GM12875 (cell line): Measurements from ENCODE around the gene TARBP2.

Experiments used
- H3K4me3 ChIP-seq: one replicate; pipeline ENCODE4 v1.5.1; 2011; ENCODE audit warnings: low read depth, low read length, control low read depth
- CTCF ChIP-seq: IDR thresholded peaks from 2 replicates; pipeline ENCODE4 v1.5.1; 2011; ENCODE audit warnings: low read depth, mild to moderate bottlenecking, control low read depth, inconsistent platforms, low read length, moderate library complexity, borderline replicate concordance; ENCODE audit not compliant: insufficient read depth

The TARBP2 gene

GRCh38 chr12:53464685-53465418 lies 36.2 kb upstream of the TARBP2 start:
- H3K4me3 ChIP-seq, result no peak overlapping the region
- TF ChIP-seq CTCF, result no peak

GRCh38 chr12:53465679-53466078 lies 35.4 kb upstream of the TARBP2 start:
- H3K4me3 ChIP-seq, result no peak overlapping the region
- TF ChIP-seq CTCF, result no peak

GRCh38 chr12:53466640-53467039 lies 34.4 kb upstream of the TARBP2 start:
- TF ChIP-seq CTCF, result no peak
- H3K4me3 ChIP-seq, result no peak overlapping the region

- no peak overlapping the region for H3K4me3 ChIP-seq
- TF ChIP-seq CTCF, result no peak
Observed at GRCh38 chr12:53467082-53467481, 34.0 kb upstream of the TARBP2 start.

GRCh38 chr12:53467880-53468279 lies 33.2 kb upstream of the TARBP2 start:
- no peak overlapping the region for H3K4me3 ChIP-seq
- no peak for TF ChIP-seq CTCF

GRCh38 chr12:53468282-53468681 lies 32.8 kb upstream of the TARBP2 start:
- TF ChIP-seq CTCF, result no peak

GRCh38 chr12:53472056-53472582 lies 29.0 kb upstream of the TARBP2 start:
- H3K4me3 ChIP-seq, result no peak overlapping the region
- no peak for TF ChIP-seq CTCF

More at GRCh38 chr12:53468282-53468681, 32.8 kb upstream of the TARBP2 start:
- no peak overlapping the region for H3K4me3 ChIP-seq
